Skeletal muscle satellite cell (primary cell): Measurements from ENCODE around the gene NDUFV1.

ENCODE experiments used
- H3K27me3 ChIP-seq: 2 replicates; pipeline ENCODE4 v1.7.0; 2013; ENCODE audit warnings: low read length; ENCODE audit not compliant: control insufficient read depth, insufficient read depth
- H3K36me3 ChIP-seq: 2 replicates; pipeline ENCODE4 v1.7.0; 2013; ENCODE audit warnings: mild to moderate bottlenecking, control low read depth, low read length; ENCODE audit not compliant: insufficient read depth
- H3K4me1 ChIP-seq: 2 replicates; pipeline ENCODE4 v1.7.0; 2013; ENCODE audit warnings: low read length; ENCODE audit not compliant: control insufficient read depth, insufficient read depth
- H3K4me2 ChIP-seq: 2 replicates; pipeline ENCODE4 v1.7.0; 2013; ENCODE audit warnings: mild to moderate bottlenecking, low read length
- H3K4me3 ChIP-seq: 2 replicates; pipeline ENCODE4 v1.7.0; 2013; ENCODE audit warnings: low read length
- H3K9ac ChIP-seq: 2 replicates; pipeline ENCODE4 v1.7.0; 2013; ENCODE audit warnings: mild to moderate bottlenecking, low read depth, low read length, moderate library complexity
- H3K9me3 ChIP-seq: replicated peaks from 2 replicates; pipeline ENCODE4 v1.7.0; 2013; ENCODE audit warnings: mild to moderate bottlenecking, control low read depth, low read length

Gene NDUFV1

DNA sequence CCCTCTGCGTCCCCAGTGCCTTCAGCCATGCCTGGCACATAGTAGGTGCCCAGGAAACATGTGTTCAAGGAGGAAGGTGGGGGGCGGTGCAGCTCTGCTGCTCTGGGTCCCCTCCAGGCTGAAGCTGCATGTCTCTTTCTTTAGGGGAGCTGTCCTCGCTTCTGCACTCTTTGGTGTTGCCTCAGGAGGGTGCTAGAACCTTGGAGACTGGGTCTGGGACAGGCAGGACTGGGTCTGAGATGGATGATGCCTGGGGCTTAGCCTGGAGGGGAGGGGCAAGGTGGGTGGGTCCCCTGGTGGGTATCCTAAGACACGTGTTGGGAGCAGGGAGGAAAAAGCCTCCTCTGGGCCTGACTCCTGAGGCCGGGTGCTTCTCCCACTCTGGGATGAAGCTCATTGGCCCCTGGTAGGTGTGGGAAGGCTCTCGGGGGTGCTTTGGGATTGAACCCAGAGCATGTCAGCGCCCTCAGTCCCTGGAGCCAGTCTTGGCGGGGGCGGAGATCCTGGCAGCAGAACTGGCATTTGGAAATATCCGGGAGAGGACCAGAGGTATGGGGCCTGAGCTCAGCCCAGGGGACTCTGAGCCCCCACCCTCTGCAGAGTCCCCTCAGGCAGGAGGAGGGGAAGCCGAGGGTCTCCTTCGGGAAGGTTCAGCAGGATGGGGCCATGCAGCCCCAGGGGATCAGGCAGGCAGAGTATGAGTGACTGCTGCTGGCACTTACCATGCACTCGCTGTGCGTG, 29.8 kb upstream of the NDUFV1 start:
- Histone ChIP-seq H3K4me2 (no peak overlapping the region), H3K4me1 (peaks cover 6% of the 10 kb centered on the region), H3K9ac (no peak overlapping the region), H3K27me3 (peaks cover 66% of the 10 kb centered on the region), H3K9me3 (no peaks in the 10 kb centered on the region), H3K4me3 (no peak overlapping the region), H3K36me3 (no peaks in the 10 kb centered on the region)

DNA sequence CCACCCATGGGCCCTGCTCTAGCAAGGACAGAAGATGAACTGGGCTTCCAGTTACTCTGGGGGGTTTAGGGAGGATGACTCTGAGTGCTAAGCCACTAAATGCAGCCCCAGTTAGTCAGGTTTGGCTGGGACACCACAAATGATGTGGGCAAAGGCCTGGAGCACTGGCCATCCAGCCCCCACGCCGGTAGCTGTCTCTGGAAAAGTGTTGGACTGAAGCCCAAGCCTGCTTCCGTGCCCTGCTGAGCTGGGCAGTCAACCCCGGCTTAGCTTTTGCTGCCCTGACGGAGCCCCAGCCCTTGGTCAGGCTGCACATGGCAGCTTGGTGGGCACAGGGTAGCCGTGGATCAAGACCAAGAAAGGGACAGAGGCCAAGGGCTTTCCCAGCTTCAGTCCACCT, 28.8 kb upstream of the NDUFV1 start:
- H3K4me2 ChIP-seq, result no peak overlapping the region
- H3K27me3 ChIP-seq, result peaks cover 72% of the 10 kb centered on the region
- H3K9me3 ChIP-seq, result no peaks in the 10 kb centered on the region
- H3K4me1 ChIP-seq, result peaks cover 6% of the 10 kb centered on the region
- H3K4me3 ChIP-seq, result no peak overlapping the region
- H3K36me3 ChIP-seq, result no peaks in the 10 kb centered on the region
- no peak overlapping the region for H3K9ac ChIP-seq

GRCh38 chr11:67581469-67581868, 25.3 kb upstream of the NDUFV1 start:
- Histone ChIP-seq H3K27me3 (peaks cover 51% of the 10 kb centered on the region), H3K9ac (no peak overlapping the region), H3K4me1 (peaks cover 16% of the 10 kb centered on the region)

DNA sequence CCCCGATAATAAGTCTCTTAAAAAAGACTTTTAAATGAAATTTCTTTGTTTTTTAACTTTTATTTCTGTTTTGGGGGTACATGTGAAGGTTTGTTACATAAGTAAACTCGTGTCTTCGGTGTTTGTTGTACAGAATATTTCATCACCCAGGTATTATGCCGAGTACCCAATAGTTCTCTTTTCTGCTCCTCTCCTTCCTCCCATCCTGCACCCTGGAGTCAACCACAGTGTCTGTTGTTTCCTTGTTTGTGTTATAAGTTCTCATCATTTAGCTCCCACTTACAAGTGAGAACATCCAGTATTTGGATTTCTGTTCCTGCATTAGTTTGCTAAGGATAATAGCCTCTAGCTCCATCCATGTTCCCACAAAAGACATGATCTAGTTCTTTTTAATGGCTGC, 24.7 kb upstream of the NDUFV1 start:
- H3K27me3 ChIP-seq, result peaks cover 46% of the 10 kb centered on the region
- H3K36me3 ChIP-seq, result peaks cover 25% of the 10 kb centered on the region
- H3K4me3 ChIP-seq, result no peak overlapping the region
- H3K9me3 ChIP-seq, result no peaks in the 10 kb centered on the region
- H3K4me1 ChIP-seq, result peaks cover 16% of the 10 kb centered on the region
- H3K9ac ChIP-seq, result no peak overlapping the region
- H3K4me2 ChIP-seq, result no peak overlapping the region

More at GRCh38 chr11:67581469-67581868, 25.3 kb upstream of the NDUFV1 start:
- H3K4me3 ChIP-seq, result no peak overlapping the region
- H3K4me2 ChIP-seq, result no peak overlapping the region
- H3K36me3 ChIP-seq, result peaks cover 20% of the 10 kb centered on the region
- no peaks in the 10 kb centered on the region for H3K9me3 ChIP-seq

GRCh38 chr11:67583247-67584204, 23.2 kb upstream of the NDUFV1 start, which contains the start of gene GSTP1:
TSS of gene GSTP1 (plus strand) at chr11:67583812. CDS start at chr11:67583844, 32 bp downstream.
- Histone ChIP-seq H3K4me1 (peaks cover 16% of the 10 kb centered on the region), H3K4me3 (peak within 1 kb of the TSS; percentile 85), H3K36me3 (peaks cover 31% of the 10 kb centered on the region), H3K9me3 (no peaks in the 10 kb centered on the region), H3K9ac (peak within 1 kb of the TSS; percentile 89), H3K4me2 (peak within 1 kb of the TSS; percentile 93), H3K27me3 (peaks cover 31% of the 10 kb centered on the region)

- peak overlapping the region; percentile 89 for H3K9ac ChIP-seq
- peak overlapping the region; percentile 93 for H3K4me2 ChIP-seq
- no peaks in the 10 kb centered on the region for H3K9me3 ChIP-seq
- H3K36me3 ChIP-seq, result peaks cover 31% of the 10 kb centered on the region
- peaks cover 25% of the 10 kb centered on the region for H3K27me3 ChIP-seq
- peak overlapping the region; percentile 85 for H3K4me3 ChIP-seq
- peaks cover 16% of the 10 kb centered on the region for H3K4me1 ChIP-seq
Observed at GRCh38 chr11:67584205-67584880, 22.4 kb upstream of the NDUFV1 start.

DNA sequence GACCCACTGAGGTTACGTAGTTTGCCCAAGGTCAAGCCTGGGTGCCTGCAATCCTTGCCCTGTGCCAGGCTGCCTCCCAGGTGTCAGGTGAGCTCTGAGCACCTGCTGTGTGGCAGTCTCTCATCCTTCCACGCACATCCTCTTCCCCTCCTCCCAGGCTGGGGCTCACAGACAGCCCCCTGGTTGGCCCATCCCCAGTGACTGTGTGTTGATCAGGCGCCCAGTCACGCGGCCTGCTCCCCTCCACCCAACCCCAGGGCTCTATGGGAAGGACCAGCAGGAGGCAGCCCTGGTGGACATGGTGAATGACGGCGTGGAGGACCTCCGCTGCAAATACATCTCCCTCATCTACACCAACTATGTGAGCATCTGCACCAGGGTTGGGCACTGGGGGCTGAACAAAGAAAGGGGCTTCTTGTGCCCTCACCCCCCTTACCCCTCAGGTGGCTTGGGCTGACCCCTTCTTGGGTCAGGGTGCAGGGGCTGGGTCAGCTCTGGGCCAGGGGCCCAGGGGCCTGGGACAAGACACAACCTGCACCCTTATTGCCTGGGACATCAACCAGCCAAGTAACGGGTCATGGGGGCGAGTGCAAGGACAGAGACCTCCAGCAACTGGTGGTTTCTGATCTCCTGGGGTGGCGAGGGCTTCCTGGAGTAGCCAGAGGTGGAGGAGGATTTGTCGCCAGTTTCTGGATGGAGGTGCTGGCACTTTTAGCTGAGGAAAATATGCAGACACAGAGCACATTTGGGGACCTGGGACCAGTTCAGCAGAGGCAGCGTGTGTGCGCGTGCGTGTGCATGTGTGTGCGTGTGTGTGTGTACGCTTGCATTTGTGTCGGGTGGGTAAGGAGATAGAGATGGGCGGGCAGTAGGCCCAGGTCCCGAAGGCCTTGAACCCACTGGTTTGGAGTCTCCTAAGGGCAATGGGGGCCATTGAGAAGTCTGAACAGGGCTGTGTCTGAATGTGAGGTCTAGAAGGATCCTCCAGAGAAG, 21.6 kb upstream of the NDUFV1 start:
- Histone ChIP-seq H3K4me3 (peak overlapping the region; percentile 85), H3K9me3 (no peaks in the 10 kb centered on the region), H3K27me3 (peaks cover 19% of the 10 kb centered on the region), H3K9ac (peak overlapping the region; percentile 89), H3K4me2 (peak overlapping the region; percentile 93), H3K36me3 (peaks cover 31% of the 10 kb centered on the region), H3K4me1 (peaks cover 10% of the 10 kb centered on the region)

GRCh38 chr11:67585911-67586310, 20.8 kb upstream of the NDUFV1 start:
- Histone ChIP-seq H3K4me1 (peaks cover 10% of the 10 kb centered on the region), H3K36me3 (peaks cover 31% of the 10 kb centered on the region), H3K27me3 (peaks cover 15% of the 10 kb centered on the region), H3K4me2 (peak overlapping the region; percentile 93), H3K4me3 (no peak overlapping the region), H3K9me3 (no peaks in the 10 kb centered on the region), H3K9ac (no peak overlapping the region)

GRCh38 chr11:67586568-67587250, 20.0 kb upstream of the NDUFV1 start:
- no peak overlapping the region for H3K9ac ChIP-seq
- peaks cover 10% of the 10 kb centered on the region for H3K4me1 ChIP-seq
- peaks cover 7% of the 10 kb centered on the region for H3K27me3 ChIP-seq
- no peak overlapping the region for H3K4me3 ChIP-seq
- H3K9me3 ChIP-seq, result no peaks in the 10 kb centered on the region
- peaks cover 31% of the 10 kb centered on the region for H3K36me3 ChIP-seq
- no peak overlapping the region for H3K4me2 ChIP-seq

DNA sequence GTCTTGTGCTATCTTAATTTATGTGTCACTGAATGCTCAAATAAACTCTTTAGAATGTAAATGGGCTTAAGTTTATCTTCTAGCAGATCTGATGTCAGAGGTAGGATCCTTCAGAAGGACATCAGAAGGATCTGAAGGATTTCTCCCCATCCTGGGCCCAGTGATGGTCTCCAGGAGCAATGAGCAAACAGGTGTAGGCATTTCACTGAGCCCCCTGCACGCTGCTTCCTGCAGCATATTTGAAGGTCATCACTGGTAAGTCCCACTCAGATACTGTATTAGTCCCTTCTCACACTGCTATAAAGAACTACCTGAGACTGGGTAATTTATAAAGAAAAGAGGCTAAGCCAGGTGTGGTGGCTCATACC, 18.6 kb upstream of the NDUFV1 start:
- peaks cover 1% of the 10 kb centered on the region for H3K27me3 ChIP-seq
- H3K4me2 ChIP-seq, result no peak overlapping the region
- peaks cover 10% of the 10 kb centered on the region for H3K4me1 ChIP-seq
- no peak overlapping the region for H3K4me3 ChIP-seq
- H3K9ac ChIP-seq, result no peak overlapping the region
- H3K36me3 ChIP-seq, result peaks cover 31% of the 10 kb centered on the region
- H3K9me3 ChIP-seq, result no peaks in the 10 kb centered on the region
